OCI-LY7 (cell line): Measurements from ENCODE around the gene MERTK.

Source experiments
- CTCF ChIP-seq: fragments of 200-600 bp; sonication (generic); conservative IDR thresholded peaks from 2 replicates; pipeline ENCODE4 v1.5.1; 2014; ENCODE audit warnings: mild to moderate bottlenecking, antibody characterized with exemption, low read length, moderate library complexity, mixed read lengths
- EZH2phosphoT487 ChIP-seq: fragments of 200-600 bp; sonication (generic); IDR thresholded peaks from 2 replicates; pipeline ENCODE4 v1.6.1; 2018; ENCODE audit warnings: low read depth, borderline replicate concordance, mild to moderate bottlenecking, mixed run types, antibody characterized with exemption, low read length, moderate library complexity, mixed read lengths

GRCh38 chr2:111950236-111950635 is 51.8 kb downstream of the MERTK start:
- TF ChIP-seq CTCF, result no peak
- no peak for TF ChIP-seq EZH2phosphoT487
